SHP77 (cell line): ENCODE measurements around the gene ANO2.
"Not testable (repeated sequence)": the region's sequence is repeated elsewhere in the genome, so short reads cannot be mapped to it uniquely, and the experiment has no call there.

ENCODE experiments used
- DNase-seq, 2 experiments: peaks; one replicate each; lab custom pipeline; 2025; lab: John Stamatoyannopoulos, UW

The ANO2 gene

GRCh38 chr12:5887819-5888218, 57.2 kb downstream of the ANO2 start:
- DNase-seq: not testable (repeated sequence)

DNA sequence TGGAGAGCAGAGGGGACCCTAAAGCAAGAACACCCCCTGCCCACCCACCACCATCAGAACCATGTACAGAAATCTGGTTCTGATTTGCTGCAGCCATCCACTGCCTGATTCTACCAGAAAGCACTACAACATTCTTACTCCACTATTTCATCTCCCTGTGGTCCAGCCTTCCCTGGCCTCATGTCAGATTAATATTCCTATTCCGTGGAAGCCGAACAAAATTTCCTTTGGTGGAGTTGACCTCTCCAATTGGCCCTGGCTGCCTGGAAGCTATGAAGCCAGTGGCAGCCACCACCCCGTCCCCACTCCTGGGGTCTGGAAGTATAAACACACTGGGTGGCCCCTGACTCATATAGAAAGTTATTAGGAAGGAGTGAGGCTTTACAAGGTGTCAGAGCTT, 60.2 kb downstream of the ANO2 start:
- DNase-seq: no peak

DNA sequence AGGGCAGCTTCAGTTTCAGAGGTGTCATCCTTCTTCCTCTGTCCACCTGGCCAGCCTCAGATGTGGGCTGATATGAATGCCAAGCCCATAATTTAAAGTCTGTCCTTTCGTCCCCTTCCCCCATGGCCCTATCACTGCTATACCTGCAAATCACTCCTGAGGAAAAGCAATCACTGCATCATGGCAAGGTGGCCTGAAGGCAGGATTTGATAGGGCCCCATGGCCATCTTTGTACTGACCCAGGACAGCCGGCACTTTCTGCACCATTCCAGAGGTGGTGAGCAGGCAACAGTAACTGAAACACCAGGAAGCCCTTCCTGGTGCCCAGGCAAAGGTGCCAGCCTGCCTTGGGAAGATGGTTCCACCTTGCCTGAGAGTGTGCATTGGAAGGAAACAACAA, 60.8 kb downstream of the ANO2 start:
- no peak for DNase-seq

DNA sequence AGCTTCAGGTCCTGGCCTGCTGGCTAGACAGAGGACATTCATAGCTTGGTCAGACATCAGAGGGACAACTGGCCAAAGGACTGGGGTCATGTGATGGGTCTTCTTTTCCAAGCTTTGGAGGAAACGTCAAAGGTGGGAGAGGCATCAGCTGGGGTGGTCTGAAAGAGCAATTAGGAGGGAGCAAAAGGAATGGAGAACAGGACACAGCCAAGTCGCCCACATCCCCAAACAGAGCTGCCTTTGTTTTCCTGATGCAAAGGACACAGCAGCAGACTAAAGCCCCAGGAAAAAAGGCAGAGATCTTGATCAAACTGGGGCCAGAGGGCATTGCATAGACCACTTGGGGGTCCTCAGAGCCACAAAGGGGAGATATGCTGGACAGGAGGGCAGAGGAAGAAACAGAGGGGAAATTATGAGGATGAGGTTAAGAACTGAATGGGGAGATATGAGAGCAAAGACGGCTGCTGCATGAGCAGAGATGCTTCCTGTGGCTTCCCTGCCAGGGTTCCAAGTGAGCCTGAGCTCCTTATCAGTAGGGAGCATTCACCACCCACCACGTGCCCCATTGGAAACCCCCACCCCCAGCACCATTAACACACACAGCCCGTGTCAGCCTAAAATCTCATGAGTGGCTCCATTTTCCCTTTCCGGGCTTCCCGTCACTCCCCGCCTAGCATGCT, 62.4 kb downstream of the ANO2 start:
- no peak for DNase-seq

DNA sequence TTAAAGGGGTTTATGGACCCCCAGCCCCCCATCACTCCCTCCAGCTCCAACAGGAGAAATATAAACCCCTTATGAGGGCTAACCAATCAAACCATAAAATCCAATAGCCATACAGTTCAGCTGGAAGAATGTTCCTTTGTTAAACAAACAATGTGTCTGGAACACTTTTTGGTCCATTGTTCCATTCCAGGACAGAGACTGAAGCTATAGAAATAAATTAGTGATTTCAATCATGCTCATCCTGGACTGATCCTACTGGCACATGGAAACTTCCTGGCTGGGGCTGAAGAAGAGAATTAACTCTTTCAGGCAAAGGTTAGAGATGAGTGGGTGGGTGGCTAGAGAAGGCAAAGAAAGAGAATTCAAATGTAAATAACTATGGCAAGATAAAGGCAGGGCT, 63.4 kb downstream of the ANO2 start:
- DNase-seq: no peak

- no peak for DNase-seq
Measured at GRCh38 chr12:5881101-5881606, 63.9 kb downstream of the ANO2 start.

DNA sequence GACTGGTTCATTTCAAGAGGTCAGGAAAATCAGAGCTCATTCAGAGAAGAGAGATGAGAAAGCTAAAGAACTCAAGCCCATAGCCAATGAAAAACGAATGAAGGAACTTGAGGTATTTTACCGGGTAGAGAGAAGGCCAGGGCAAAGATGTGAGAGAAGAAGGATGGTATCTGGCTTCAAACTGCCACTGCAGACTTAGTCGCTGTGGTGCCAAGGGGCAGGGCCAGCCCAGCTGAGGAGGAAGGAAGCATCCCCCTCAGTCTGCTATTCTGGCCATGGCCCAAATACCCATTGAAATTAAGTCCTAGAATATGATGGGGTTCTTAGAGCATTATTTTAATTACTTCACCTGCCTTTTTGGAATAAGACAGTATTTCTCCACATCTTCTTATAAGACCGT, 69.2 kb downstream of the ANO2 start:
- no peak for DNase-seq

DNA sequence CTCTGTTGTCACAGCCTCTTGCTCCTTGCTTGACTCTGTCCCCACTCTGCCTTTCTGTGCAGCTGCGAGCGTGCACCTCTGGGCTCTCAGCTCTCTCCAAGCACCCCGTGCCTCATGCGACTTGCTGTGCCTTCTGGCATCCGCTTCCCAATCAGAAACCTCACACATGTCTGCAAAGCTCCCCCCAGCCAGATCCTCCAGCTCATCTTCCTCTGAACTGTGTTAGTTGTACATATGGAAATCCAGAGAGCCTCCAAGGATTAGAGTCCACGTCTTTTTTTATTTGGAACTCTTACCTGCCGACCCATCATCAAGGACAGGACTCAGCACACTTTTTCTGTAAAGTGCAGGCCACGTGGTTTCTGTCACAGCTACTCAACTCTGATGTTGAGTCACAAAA, 70.5 kb downstream of the ANO2 start:
- no peak for DNase-seq

DNA sequence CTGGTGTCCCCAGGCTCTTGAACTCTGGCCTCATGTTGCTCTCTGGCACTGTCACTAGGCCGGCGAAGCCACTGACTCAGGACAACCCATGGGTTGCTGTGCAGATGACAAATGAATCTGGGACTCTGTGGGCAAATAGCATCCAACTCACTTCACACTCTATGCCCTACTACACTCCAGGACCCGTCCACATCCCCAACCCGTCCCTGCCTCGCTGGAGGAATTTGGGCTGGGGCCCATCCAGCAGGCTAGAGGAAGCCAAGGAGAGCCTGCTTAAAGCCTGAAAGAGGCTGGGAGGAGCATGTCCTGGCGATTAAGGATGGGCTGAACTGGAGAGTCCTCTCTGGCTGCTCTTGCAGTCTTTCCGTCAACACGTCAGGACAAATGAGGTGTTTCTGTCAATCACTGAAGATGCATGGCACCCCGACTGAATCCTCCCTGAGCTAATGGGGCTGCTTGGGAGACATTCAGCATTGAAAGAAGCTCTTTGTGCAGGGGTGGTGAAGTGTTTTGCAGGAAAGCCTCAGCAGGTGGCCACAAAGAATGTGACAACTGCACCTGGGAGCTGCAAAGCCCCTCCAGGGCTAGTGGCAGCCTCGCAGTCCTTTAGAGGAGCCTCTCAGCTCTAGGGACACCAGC, 71.7 kb downstream of the ANO2 start:
- DNase-seq: no peak

- no peak for DNase-seq
Measured at GRCh38 chr12:5872745-5873144, 72.3 kb downstream of the ANO2 start.

DNA sequence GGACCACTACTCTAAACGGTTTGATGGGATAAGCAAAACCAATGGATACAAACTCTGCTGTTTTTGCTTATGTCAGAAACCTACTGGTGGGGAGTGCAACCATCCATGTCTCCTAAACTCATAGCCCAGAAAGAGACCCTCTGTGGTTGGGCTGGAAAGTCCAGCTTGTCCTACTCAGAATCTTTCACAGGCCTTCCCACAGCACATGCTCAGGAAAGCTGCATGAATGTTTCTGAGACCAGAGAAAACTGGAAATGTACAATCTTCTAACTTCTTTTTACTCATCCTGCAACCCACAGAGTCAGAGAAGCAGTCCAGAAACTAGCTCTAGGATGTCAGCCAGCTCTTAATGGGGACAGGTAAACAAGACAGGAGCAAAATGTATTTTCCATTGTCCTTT, 73.3 kb downstream of the ANO2 start:
- no peak for DNase-seq

- no peak for DNase-seq
Measured at GRCh38 chr12:5870183-5870582, 74.9 kb downstream of the ANO2 start.

DNA sequence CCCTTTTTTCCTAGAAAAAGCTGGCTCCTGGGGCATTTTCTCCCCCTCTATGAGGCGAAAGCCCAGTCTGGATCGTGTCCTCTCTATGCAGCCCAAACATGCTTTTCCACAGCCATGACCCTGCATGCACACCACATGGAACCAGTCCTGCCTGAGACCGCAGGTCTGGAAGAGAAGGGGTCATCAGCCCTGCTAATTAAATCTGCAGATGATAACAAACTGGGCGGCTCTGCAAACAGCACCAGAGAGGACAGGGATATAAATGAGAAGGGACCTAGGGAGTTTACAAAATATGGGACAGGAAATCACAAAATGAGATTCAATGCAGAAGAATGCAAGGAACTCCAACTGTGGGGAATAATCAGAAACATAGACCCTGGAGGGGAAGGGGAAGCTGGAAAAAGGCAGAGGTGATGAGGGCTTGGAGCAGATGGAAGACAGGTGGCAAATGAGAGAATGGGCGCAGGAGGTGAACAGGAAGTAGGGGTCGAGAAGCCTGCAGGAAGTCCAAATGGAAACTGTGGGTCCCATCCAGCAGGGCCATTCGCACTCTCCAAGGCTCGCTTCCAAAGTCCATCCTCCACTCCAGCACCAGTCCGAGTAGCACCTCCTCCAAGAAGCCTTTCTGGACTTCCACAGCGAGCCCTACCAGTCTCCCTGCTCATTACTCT, 76.3 kb downstream of the ANO2 start:
- no peak for DNase-seq

DNA sequence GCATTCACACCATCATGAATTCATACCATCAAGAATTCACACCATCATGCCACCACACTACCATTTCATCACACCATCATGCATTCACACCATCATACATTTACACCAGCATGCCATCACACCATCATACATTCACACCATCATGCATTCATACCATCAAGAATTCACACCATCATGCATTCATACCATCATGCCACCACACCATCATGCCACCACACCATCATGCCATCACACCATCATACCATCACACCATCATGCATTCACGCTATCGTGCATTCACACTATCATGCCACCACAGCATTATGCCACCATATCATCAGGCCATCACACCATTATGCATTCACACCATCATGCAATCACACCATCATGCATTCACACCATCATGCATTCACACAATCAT, 79.7 kb downstream of the ANO2 start:
- no peak for DNase-seq

- no peak for DNase-seq
Measured at GRCh38 chr12:5864972-5865371, 80.1 kb downstream of the ANO2 start.

- no peak for DNase-seq
Measured at GRCh38 chr12:5864301-5864700, 80.8 kb downstream of the ANO2 start.

DNA sequence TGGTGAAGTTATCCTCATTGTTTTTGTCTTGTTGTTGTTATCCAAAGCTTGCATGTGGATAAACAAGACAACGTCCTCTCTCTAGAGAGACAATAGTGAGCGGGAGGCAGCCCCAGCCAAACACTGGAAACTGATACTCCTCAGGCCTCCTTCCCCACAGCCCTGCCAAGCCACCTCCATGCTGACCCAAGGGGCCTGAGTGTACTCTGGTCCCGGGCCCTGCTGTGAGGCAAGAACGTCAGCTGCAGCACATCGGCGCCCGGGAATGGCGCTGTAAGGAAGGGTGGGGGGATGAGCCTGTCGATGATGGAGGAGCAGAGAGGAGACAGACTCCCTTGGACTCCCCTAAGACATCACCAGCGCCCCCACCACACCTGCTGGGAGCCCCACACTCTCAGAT, 83.6 kb downstream of the ANO2 start:
- no peak for DNase-seq

GRCh38 chr12:5856692-5857091, 88.4 kb downstream of the ANO2 start:
- DNase-seq: no peak

DNA sequence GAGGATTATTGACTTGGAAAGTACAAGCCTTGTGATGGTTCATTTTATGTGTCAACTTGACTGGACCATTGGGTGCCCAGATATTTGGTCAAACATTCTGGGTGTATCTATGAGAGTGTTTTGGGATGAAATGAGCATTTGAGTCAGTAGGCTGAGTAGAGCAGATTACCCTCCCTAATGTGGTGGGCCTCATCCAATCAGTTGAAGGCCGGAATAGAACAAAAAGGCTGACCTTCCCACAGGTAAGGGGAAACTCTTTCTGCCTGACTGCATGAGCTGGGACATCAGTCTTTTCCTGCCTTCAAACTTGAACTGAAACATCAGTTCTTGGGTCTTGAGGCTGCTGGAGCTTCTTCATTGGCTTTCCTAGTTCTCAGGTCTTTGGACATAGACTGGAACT, 98.1 kb downstream of the ANO2 start:
- DNase-seq: no peak

DNA sequence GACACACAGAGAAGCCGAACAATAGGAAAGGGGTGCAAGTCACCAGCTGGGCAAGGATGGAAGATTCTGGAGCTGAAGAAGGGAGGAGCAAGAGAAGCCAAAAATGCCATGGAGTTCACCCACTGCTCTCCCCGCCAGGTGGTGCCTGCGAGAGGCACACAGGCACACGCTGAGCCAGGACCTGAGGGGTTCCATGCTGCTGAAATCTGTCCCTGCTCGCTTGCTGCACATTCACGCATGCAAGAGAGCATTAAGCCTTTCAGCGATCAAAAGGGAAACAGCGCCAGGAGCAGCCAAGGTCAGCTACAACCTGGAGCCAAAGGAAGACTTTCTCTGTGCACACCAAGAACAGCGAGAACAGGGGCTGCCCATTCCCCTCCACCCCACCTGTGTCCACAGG, 104.1 kb downstream of the ANO2 start:
- no peak for DNase-seq

- no peak for DNase-seq
Measured at GRCh38 chr12:5830111-5830510, 114.9 kb downstream of the ANO2 start.

DNA sequence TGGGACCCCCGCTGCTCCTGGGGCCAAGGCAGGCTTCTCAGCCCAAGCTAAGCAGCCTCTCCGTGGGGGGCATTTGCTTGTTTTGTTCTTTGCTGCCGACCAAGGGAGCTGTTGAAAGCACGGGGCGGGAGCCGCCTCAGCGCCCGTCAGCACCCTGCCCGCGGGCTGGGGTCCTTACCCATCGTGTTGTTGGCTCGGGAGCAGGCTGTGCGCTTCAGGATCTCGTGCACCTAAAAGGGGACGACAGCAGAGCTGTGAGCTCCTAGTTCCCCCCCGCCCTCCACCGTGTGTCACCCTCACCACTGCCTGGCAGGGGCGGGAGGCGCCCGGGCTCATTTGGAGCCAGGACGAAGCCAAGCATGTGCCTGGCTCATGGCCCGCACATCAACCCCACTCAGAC, 117.5 kb downstream of the ANO2 start:
- DNase-seq: no peak

GRCh38 chr12:5825761-5826160, 119.3 kb downstream of the ANO2 start:
- not testable (repeated sequence) for DNase-seq
